Endothelial cell of umbilical vein (primary cell): ENCODE measurements around the gene SLC6A7. TPM values are rescaled to one million over a fixed set of nuclear protein-coding genes. Genes with fewer than 3 reads are reported as not detected.

Source experiments
- BruUV-seq: library from RNA; stranded (reverse); fragments of 400-500 nt; replicated peaks from 2 replicates; lab custom pipeline; 2021; lab: Mats Ljungman, UMichigan
- CTCF ChIA-PET: fragments of 300-600, 350-600 bp; sonication (Branson Sonifier 250); formaldehyde crosslinking; loops from one replicate; lab custom pipeline; 2021; ENCODE audit warnings: antibody characterized with exemption, inconsistent platforms; lab: Charles Lee
- POLR2A ChIA-PET: fragments of 300-600, 350-600 bp; sonication (Branson Sonifier 250); formaldehyde crosslinking; loops from one replicate; lab custom pipeline; 2021; ENCODE audit warnings: antibody characterized with exemption, inconsistent platforms; lab: Charles Lee
- DNase-seq: peaks from one replicate; pipeline ENCODE4 v3.0.0-alpha.2; 2011; ENCODE audit warnings: low read depth, low spot score
- FAIRE-seq: peaks from 2 replicates; lab custom pipeline; 2011; peaks lifted over from hg19 to GRCh38; lab: Jason Lieb, UNC
- H2AFZ ChIP-seq: 2 replicates; pipeline ENCODE4 v1.6.0; 2012; ENCODE audit warnings: low read depth, low read length, control low read depth, inconsistent platforms
- H3K27ac ChIP-seq: 2 replicates; pipeline ENCODE4 v1.5.1; 2011; ENCODE audit warnings: low read depth, mild to moderate bottlenecking, control low read depth, low read length, moderate library complexity; ENCODE audit not compliant: insufficient read depth
- H3K27me3 ChIP-seq, 2 experiments: 2 replicates each; pipeline versions ENCODE4 v1.6.0 to v1.6.1; 2011; ENCODE audit warnings: low read length in 2 of 2, mixed read lengths in 1 of 2; ENCODE audit not compliant: control insufficient read depth in 2 of 2, insufficient read depth in 2 of 2
- H3K36me3 ChIP-seq, 2 experiments: 2 replicates in 1 of 2; 3 replicates in 1 of 2; pipeline ENCODE4 v1.5.1; 2011; ENCODE audit warnings: low read length in 2 of 2, mild to moderate bottlenecking in 1 of 2, moderate library complexity in 1 of 2; ENCODE audit not compliant: control insufficient read depth in 2 of 2, insufficient read depth in 2 of 2; ENCODE audit errors: extremely low read depth in 1 of 2
- H3K4me1 ChIP-seq: 3 replicates; pipeline ENCODE4 v1.5.1; 2011; ENCODE audit warnings: mild to moderate bottlenecking, low read length; ENCODE audit not compliant: control insufficient read depth, insufficient read depth; ENCODE audit errors: extremely low read depth
- H3K4me2 ChIP-seq: 2 replicates; pipeline ENCODE4 v1.6.1; 2011; ENCODE audit warnings: low read length, control low read depth, mixed read lengths; ENCODE audit not compliant: insufficient read depth
- H3K4me3 ChIP-seq, 3 experiments: fragments of 200-600 bp in 1 of 3; sonication (generic), shearing (Covaris generic) in 1 of 3; replicated peaks in 1 of 3; 2 replicates each; pipeline ENCODE4 v1.5.1; 2011 to 2016; ENCODE audit warnings: control low read depth in 3 of 3, low read length in 3 of 3, mild to moderate bottlenecking in 2 of 3, inconsistent platforms in 1 of 3, low read depth in 1 of 3, moderate library complexity in 1 of 3; ENCODE audit not compliant: insufficient read depth in 1 of 3
- H3K79me2 ChIP-seq: 2 replicates; pipeline ENCODE4 v1.6.0; 2012; ENCODE audit warnings: low read length, inconsistent platforms; ENCODE audit not compliant: control insufficient read depth, insufficient read depth
- H3K9ac ChIP-seq: replicated peaks from 2 replicates; pipeline ENCODE3; 2011; ENCODE audit warnings: low read length, control low read depth; ENCODE audit not compliant: insufficient read depth; ENCODE audit errors: extremely low read depth
- H3K9me1 ChIP-seq: replicated peaks from 3 replicates; pipeline ENCODE4 v1.6.0; 2011; ENCODE audit warnings: mild to moderate bottlenecking, low read length; ENCODE audit not compliant: control insufficient read depth, insufficient read depth; ENCODE audit errors: extremely low read depth
- H3K9me3 ChIP-seq: replicated peaks from 2 replicates; pipeline ENCODE4 v1.5.1; 2012; ENCODE audit warnings: low read length, inconsistent platforms; ENCODE audit not compliant: control insufficient read depth, insufficient read depth
- H4K20me1 ChIP-seq: replicated peaks from 2 replicates; pipeline ENCODE3; 2011; ENCODE audit warnings: mild to moderate bottlenecking, low read length; ENCODE audit not compliant: control insufficient read depth, insufficient read depth; ENCODE audit errors: extremely low read depth
- CTCF ChIP-seq, 2 donors: IDR thresholded peaks; 1 replicate in 1 of 2; 2 replicates in 1 of 2; pipeline ENCODE4 v1.5.1; 2011; ENCODE audit warnings: low read length in 2 of 2, mild to moderate bottlenecking in 2 of 2, moderate library complexity in 2 of 2, control low read depth in 1 of 2, inconsistent platforms in 1 of 2, low read depth in 1 of 2; ENCODE audit not compliant: insufficient read depth in 1 of 2; ENCODE audit errors: extremely low read depth in 1 of 2
- EZH2 ChIP-seq: IDR thresholded peaks from 2 replicates; pipeline ENCODE4 v1.6.1; 2012; ENCODE audit warnings: borderline replicate concordance, low read depth, mild to moderate bottlenecking, moderate library complexity, low read length, inconsistent platforms; ENCODE audit not compliant: severe bottlenecking
- FOS ChIP-seq: IDR thresholded peaks from 2 replicates; pipeline ENCODE4 v1.6.1; 2011; ENCODE audit warnings: mild to moderate bottlenecking, low read length, moderate library complexity, borderline replicate concordance; ENCODE audit not compliant: insufficient read depth
- GATA2 ChIP-seq: IDR thresholded peaks from 2 replicates; pipeline ENCODE4 v1.7.0; 2011; ENCODE audit warnings: low read depth, mild to moderate bottlenecking, moderate library complexity, mixed read lengths, low read length; ENCODE audit not compliant: insufficient read length, insufficient read depth
- JUN ChIP-seq: IDR thresholded peaks from 2 replicates; pipeline ENCODE4 v1.6.1; 2011; ENCODE audit warnings: borderline replicate concordance, low read depth; ENCODE audit not compliant: insufficient read length, insufficient read depth
- MAX ChIP-seq: IDR thresholded peaks from 2 replicates; pipeline ENCODE4 v1.6.1; 2011; ENCODE audit not compliant: insufficient read depth, insufficient read length
- MYC ChIP-seq: IDR thresholded peaks from one replicate; pipeline ENCODE4 v1.6.1; 2011; ENCODE audit warnings: mild to moderate bottlenecking, low read depth, low read length
- POLR2A ChIP-seq: IDR thresholded peaks from 2 replicates; pipeline ENCODE4 v1.6.1; 2012; ENCODE audit warnings: low read depth, mild to moderate bottlenecking, control low read depth, low read length
- POLR2AphosphoS5 ChIP-seq: IDR thresholded peaks from 2 replicates; pipeline ENCODE4 v1.6.1; 2012; ENCODE audit warnings: low read depth, mild to moderate bottlenecking, control low read depth, low read length, moderate library complexity; ENCODE audit not compliant: insufficient read depth
- dilution Hi-C: fragments of 300-500 bp; cut with MboI; formaldehyde crosslinking; loops from one replicate; pipeline ENCODE4 v1.15.0; 2019; ENCODE audit warnings: low sequenced_read_pairs; ENCODE audit not compliant: extremely low pct_ligation_motif_present
- intact Hi-C: fragments of 100-400 bp; cut with micrococcal nuclease; formaldehyde crosslinking; loops from one replicate; pipeline ENCODE4 v1.10.0; 2022
- polyA plus RNA-seq, 4 experiments: library from polyadenylated mRNA; depleted of rRNA in 3 of 4; stranded (reverse) in 3 of 4; unstranded in 1 of 4; fragments of >200 nt; gene quantifications; 2 replicates each; pipeline versions ENCODE4 v1.2.1 to v1.2.3, GENCODE V29; 2011 to 2012; ENCODE audit warnings: missing spikeins in 1 of 4
- total RNA-seq: library from RNA; stranded (reverse); gene quantifications from 2 replicates; pipeline ENCODE4 v1.2.3, GENCODE V29; 2021

SLC6A7 gene
- total and polyA plus RNA-seq, 2 donors (not counting 3 experiments of a cell fraction or from before 2014, with no cell fraction given) = not detected

GRCh38 chr5:150158170-150158949 is 31.5 kb upstream of the SLC6A7 start:
- Histone ChIP-seq H3K27ac (no peak overlapping the region), H3K79me2 (no peaks in the 10 kb centered on the region), H3K9me3 (no peaks in the 10 kb centered on the region), H3K4me1 (peaks cover 5% of the 10 kb centered on the region), H3K36me3 (no peaks in the 10 kb centered on the region), H4K20me1 (no peaks in the 10 kb centered on the region), H2AFZ (no peak overlapping the region), H3K4me2 (no peak overlapping the region), H3K9ac (no peak overlapping the region), H3K27me3 (no peaks in the 10 kb centered on the region), H3K9me1 (no peaks in the 10 kb centered on the region), H3K4me3 (no peak overlapping the region)
- TF ChIP-seq EZH2 (no peak), MAX (no peak), JUN (no peak), POLR2AphosphoS5 (no peak), GATA2 (no peak), CTCF (IDR thresholded peaks at IDR 0.05; ENCODE audit: extremely low read depth in 1 of 2, insufficient read depth in 1 of 2, low read depth in 1 of 2, low read length in 2 of 2) (no peak), MYC (no peak), POLR2A (no peak), FOS (no peak)
- intact Hi-C loops (no loop called here), dilution Hi-C loops (no loop called here)
- DNase-seq = no peak
- POLR2A ChIA-PET = no interaction called here
- no TSS peak for BruUV-seq
- CTCF ChIA-PET = interaction anchor here (0.6 to 3.7 kb wide), 4 partner anchors 18 to 61 kb away, joined by 3 to 14 read pairs (median 4); no protein-coding TSS in a partner anchor
- no peak for FAIRE-seq
